HuH-7 (cell line): ENCODE measurements around the gene HAND1.

Source experiments
- DNase-seq: peaks from one replicate; pipeline ENCODE4 v3.0.0; 2011; ENCODE audit warnings: low spot score

HAND1 gene

DNA sequence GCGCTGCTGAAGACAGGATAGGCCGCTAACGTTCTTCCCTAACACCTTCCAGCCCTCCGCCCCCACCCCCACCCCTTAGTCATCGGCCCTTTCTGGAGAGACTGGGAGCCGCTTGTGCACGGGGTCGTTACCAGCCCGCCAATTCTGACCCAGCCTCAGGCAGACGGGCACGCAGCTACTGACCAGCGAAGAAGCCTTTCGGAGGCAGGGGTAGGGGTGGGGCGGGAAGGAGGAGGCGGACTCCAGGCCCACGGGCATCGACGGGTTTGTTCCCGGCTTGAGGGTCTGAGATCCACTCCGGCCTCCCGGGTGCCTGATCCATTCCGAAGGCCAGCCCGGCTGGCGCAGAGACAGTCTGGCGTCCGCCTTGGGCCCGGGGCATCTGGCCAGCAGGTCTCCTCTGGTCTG, 729 bp upstream of the HAND1 start:
- DNase-seq, result no peak

DNA sequence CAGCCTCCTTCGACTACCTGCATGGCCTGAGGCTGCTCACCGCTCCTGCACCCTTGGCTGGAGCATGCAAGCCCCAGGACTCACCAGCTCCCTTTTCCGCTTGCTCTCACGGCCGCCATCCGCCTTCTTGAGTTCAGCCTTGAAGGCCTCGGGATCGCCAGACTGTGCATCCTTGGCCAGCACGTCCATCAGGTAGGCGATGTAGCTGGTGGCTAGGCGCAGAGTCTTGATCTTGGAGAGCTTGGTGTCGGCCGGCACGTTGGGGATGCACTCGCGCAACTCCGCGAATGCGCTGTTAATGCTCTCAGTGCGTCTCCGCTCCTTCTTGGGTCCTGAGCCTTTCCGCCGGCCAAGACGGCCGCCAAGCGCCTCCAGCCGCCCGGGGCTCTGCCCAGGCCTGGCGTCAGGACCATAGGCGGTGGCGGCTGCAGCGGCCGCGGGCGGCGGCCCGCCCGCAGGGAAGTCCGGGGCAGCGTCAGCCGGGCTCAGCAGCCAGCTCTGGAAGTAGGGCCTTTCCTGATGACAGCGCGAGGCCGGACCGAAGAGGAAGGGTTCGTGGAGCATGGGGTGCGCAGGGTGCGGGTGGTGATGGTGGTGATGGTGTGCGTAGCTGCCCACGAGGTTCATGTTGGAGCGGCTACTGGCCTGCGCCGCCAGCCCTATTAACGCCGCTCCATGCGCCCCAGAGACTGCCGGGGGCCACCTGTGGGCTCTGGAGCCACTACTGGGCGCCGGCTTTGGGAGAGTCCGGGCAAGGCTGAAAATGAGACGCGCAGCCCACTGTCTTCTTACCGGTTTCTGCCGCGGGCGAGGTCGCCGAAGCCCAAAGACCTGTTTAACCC, 424 bp downstream of the HAND1 start:
- no peak for DNase-seq

DNA sequence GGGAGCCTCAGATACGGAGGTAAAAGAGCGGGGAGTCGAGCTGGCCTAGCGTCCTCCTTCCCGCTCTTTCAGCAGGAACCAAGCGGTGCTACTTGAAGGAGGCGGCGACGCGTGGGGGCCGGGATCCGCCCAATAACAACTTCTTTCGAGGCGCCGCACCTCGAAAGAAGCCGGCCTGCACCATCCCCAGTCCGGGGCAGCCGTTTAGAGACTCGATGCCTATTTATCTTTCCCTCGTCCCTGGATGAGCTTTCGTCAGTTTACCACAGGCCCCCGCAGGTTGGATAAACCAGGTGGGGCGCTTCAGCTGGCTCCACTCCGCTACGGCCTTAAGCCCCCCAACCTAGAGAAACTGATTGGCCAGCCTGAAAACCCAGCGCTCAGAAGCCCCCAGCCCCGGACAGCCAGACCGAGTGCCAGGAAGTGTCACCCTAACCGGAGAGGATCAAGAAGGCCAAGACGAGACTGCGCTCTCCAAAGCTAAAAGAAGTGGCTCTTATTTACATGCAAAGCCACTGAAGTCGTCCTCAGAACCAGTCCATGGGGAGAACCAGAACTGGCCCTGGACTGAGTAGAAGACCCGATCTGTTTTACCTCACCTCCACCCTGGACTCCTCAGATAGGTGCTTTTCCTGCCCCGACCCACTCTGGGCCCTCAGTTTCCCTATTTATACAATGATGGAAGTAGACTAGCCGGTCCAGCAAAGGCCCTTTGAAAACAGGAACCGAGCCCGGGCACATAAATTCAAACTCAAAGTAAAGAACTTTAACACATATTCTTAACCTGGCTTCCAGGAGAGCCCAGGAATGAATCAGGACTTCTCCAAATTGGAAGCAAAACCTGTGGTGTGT, 1.4 kb downstream of the HAND1 start:
- no peak for DNase-seq

DNA sequence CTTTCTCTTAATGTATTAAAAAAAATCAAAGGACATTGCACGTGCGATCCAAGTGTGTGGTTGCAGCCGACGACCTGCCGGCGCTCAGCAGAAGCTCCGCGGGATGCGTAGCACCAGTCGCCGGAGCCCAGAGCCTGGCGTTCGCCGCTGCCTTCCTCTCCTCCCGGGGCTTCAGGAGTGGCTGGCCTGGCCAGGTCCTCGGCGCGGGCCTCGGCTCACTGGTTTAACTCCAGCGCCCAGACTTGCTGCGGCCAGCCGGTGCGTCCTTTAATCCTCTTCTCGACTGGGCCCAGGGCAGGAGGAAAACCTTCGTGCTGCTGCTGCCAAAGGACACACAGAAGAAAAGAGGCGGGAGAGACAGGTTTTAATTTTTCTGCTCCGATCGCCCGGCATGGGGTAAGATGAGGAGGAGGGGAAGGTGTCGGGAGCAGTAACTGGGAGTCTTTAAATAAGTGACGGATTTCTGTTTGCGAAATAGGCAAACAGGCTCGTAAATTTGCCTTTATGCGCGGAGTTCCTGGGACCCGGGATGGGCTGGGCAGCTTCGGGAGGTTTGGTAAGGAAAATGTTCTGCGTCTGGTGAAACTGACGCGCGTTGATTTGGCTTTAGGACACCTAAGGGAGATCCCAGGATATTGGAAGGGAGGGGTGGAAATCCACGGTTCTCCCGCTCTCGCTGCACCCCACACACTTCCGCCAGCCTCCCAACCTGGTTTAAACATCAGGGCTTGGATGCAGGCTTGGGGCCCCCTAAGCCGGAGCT, 2.3 kb downstream of the HAND1 start:
- peak; percentile 85 for DNase-seq

DNA sequence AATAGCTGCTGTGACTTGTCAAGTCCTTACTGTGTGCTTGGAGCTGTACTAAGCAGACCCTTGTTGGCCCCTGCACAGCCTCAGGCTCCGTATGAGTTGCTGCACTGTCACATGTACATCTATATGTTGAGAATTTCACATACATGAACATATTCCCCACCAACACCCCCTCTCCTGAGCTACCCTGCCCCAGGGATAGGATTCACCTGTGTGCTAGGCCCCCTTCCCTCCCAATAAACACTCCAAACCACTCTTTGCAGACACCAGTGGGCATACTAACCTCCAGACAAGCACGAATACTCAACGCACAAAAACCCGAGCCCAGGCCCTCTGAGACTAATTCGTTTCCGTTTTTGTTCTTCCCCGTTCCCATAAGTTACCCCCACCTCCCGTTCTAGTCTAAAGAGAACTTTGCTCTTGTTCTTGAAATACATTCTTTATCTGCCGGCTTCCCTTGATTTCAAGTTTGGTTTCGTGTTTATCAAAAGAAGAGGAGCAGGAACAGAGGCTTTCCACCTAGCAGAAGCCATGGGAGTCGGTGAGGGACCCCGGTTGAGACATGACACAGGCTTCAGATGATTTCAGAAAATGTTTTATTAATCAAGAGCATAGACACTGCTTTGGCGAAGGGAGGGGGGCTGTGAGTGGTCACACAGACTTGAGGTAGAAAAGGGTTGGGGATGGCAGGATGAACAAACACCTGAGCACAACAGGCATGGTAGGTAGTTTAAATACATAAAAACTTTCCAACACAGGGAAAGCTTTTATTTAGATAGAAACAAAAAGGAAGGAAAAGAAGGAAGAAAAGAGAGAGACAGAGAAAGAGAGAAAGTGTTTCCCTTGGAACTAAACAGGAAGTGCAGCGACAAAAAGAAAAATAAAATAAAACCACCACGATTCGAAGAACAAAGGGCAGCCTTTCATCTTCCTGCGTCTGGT, 3.4 kb downstream of the HAND1 start:
- no peak for DNase-seq

DNA sequence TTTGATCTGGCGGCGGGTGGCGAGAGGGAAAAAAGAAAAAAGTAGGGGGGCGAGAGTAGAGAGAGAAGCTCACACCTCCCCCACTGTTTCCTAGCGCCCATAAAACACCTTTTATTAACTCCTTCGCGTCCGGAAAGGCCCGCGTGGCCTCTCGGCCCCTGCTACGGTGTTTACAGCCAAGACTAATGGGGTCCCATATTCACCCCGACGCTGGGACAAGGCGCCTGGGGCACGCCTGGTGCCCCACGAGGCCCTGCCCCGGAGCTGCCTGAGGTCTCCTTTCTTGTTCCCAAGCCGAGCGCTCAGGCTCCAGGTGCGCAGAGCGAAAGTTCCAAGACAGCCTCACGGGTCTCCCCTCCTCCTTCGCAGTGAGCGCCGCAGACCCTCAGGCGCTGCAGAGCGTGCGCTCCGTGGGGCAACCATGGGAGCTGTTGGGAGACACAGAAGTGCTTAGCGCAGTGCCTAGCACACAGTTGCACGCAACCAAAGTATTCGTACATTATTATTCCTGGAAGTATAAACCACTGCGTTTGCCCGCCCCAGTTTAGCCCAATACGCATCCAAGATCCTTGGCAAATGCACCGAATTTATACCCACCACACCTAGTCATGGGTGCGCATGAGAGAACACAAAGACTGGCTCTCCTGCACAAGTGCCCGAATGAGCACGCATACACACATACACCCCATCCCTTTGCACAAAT, 4.3 kb downstream of the HAND1 start:
- no peak for DNase-seq

DNA sequence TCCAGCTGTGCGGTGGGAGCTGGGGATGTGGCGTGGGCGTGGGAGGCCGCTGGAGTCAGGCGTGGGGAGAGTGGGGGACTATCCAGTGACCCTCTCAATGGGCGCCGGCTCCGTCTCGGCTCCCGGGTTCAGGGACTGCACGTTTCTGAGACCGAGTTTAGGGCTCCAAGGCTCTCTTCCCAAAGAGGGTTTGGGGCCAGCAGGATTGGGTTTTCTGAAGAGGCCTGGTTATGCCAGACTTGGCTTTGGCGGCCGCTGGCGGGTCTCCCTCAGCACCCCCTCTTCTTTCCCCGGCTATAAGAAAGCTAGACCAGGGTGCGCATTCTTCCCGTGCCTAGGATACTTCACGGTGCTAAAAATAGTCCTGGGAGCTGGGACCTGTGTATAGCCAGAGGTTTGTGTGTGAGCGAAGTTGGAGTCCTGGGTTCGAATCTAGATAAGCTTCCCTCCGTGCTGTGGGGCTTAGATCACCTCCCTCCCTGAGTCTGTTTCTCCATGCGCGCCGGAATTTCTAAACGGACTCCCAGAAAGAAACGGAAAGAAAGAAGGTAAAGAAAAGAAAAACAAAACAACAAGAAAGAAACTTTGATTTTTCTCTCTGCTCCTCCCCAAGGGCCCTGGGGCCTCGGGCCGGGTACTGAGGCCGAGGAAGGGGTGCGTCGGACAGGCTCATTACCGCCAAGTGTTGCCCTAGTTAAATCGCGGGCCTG, 5.0 kb downstream of the HAND1 start:
- no peak for DNase-seq

DNA sequence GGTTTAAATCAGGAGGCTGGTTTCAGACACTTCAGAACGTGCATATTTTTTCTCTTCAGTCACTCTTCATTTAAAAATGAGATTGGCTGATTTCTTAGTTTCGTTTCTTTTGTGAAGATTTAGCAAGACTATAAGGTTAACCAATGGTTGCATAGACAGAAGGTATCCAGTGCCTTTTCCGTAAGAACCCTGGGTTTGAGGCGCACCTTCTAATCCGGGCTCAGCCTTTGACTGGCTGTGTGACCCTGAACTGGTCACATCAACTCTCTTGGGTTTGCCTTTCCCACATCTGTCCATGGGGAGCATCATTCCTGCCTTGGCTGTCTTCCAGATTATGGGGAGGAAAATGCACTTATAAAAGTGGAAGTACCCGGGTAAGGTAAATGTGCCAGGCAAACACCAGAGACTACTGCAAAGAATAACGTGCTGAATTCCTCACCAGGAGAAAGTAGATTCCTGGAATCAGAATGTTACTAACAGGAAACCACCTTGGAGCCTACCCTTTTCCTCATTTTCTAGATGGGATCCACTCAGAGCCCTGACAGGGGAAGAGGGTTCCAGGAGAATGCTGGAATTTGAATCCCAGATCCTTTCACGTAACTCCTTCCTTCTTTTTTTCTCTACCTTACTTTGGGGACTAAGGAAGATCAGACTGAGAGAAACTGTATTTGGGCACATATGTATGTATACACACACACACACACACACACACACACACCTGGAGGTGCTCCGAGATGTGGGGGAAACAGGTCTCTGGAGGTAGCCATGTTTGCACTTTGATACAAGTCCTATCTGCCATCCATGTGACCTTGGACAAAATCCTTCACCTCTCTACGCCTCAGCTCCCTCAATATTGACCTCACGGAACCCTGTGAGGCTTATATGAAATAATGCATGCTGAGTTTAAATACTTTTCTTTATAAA, 6.8 kb downstream of the HAND1 start:
- no peak for DNase-seq

DNA sequence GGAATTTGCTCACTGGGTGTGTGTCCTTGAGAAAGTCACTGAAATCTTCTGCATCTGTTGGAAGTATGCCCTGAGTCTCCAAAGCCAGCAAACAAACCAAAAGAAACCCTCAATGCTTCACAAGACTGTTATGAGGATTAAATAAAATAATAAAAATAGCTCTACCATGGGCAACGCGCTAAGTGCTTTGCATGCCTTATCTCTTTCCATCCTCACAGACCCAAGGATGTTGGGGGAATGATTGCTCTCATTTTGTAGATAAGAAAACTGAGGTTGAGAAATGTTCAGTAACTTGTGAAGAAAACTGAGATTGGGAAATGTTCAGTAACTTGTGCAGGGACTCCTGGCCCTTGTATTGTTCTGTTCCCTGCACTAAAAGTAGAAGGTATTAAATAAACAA, 7.9 kb downstream of the HAND1 start:
- no peak for DNase-seq

DNA sequence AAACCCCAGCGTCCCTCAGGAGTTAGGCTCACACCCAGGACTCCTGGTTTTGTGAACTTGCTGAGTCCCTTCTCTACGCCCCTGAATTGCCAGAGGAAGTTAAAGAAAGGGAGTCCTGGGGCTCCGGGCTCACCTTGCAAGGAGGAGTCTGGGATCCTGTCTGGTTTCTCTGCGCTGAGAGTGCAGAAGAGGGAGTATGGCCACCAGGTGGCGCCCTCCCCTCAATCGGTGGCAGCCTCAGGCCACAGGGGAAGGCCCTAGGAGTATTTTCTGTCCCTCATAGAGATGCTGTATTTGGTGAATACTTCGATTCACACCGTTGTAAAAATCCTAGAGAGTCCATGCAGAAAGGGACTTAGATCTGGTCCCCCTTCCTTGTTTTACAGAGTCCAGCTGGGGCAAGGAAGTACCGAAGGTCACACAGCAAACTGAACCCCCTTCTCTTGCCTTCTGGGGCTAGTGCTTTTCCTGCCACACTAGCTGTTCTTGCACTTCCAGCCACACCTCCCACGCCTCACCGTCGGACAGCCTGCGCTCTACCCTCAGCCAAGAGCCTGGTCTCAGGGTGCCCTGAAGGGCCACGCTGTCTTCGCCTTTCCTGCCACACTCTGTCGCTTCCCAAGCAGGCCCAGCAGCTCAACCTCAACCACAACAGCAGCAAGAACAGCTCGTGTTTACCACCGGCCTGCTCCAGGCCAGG, 10.2 kb downstream of the HAND1 start:
- peak; percentile 98 for DNase-seq

DNA sequence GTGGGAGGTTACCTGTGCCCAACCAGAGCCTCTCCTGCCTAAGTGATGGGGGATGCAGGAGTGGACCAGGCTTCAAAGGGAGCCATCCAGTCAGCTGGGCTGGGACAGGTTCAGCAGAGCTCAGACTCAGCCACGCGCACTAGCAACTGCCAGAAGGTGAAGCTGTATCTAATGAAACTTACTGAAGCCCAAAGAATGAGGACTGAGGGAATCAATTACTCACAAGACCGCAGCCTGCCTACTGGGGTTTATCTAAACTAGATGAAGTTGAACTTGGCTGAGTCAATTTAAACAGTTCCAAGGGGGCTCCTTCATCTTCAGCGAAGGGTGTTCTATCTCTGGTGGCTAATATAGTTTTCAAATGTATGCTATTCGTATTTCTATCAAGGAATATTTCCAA, 11.4 kb downstream of the HAND1 start:
- no peak for DNase-seq

DNA sequence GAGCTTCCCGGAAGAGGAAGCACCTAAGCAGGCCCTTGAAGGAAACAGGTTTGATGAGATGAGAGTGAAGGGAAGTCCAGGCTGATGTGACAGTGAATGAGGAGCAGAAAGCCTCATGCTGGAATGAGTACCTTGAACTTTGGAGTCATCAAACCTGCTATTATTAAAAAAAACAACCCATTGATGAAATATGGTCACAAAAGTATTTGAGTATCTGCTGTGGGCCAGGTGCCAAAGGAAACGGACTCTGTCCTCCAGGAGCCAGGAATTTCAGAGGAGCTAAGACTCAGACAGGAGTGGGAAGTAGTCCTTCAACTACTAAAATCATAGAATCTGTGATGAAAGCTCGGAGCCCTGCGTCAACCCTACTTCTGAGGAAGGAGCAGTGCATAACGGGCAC, 11.9 kb downstream of the HAND1 start:
- no peak for DNase-seq

DNA sequence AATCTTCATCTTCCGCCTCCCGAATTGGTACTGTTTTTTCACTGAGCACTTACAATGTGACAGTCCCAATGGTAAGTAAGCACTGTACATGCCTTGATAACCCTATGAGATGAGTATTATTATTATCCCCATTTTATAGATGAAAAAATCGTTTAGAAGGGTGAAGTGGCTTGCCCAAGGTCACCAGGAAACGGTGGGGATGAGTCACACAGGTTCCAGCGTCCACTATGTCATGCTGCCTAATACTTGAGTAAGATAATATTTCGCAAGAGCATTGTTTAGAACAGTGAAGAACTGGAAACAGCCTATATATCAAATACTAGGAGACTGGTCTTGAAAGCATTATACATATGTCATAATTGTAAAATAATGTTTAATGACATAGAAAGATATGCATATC, 12.9 kb downstream of the HAND1 start:
- no peak for DNase-seq

DNA sequence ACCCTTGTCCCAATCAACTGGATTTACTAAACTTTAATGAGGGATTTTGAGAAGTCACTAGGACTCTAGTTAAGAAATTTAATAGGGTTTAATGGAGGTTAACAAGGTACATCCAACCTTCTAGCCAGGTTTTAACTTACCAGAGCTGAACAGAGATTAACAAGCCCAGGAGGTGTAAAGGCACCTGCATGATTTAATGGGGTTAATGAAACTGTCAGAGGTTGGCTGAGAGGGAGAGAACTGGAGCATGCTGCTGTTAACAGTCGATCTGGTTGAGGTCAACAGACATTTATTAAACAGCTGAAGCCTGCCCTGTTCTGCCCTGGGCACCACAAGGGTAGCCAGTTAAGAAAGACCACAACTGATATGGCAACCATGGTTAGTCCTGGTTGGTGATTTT, 13.6 kb downstream of the HAND1 start:
- no peak for DNase-seq

DNA sequence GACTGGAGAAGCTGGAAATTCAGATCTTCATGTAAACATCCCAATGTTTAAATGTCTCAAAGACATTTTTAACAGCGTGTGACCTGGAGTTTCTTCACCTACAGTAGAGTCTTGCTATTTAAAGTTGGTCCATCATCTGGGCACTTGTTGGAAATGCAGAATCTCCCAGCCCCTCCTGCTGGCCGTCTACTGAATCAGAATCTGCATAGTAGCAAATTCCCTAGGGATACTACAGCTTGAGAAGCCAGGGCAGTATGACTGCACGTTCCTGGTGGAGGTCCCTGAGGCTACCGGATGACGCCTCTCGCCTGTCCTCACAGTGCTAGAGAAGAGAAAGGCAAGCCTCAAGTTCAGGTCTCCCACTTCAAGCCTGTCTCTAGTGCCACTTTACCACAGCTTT, 16.5 kb downstream of the HAND1 start:
- no peak for DNase-seq

DNA sequence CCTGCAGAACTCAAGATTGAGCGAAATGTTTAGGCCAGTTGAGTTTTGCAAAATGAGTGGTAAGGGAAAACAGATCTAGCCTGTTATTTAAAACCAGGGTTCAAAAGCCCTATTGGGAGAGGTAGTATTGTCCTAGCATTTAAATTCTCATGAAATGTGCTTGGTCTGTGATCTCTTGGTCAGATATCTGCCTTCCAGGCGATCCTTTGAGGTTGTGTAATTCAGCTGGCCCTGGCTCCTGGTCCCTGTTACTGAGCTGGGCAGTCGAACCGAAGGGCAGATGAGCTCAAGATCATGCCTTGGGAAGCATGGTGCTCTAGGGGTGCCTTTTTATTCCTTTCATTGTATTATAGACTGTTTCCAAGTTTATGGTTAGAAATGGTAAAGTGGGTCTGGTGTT, 17.9 kb downstream of the HAND1 start:
- no peak for DNase-seq

DNA sequence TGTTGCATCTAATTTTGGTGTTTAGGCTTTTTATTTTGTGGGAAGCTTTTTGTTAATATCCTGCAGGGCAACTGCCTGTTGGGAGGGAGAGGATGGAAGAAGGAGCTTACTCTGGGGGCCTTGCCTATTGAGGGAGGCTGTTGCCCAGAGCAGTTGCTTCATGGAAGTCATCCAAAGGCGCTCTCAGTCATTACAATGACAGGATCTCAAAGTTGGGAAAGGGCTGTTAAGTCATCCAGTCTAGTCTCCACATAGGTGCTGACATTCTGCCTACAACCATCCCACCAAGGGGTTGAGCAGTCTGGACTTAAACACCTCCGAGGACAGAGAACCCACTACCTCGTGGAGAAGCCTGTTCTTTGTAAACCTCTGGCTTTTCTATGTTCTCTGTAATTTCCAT, 19.0 kb downstream of the HAND1 start:
- DNase-seq, result no peak

DNA sequence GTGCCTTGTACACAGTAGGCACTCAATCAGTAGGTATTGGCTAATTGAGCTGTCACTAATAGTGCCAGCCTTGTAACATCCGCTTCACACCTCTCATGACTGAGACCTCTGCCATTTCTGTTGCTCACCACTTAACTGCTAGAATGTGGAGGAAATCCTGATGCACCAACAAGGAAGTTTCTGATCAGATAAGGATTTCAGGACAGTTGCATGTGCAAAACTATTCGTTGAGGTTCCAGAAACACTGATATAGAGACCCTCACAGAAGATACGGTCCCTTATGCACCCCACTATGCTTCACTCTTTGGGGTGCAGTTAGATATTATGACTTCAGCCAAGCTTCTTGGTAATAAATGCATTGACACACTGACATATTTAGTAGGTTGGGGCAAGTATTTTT, 21.5 kb downstream of the HAND1 start:
- no peak for DNase-seq

DNA sequence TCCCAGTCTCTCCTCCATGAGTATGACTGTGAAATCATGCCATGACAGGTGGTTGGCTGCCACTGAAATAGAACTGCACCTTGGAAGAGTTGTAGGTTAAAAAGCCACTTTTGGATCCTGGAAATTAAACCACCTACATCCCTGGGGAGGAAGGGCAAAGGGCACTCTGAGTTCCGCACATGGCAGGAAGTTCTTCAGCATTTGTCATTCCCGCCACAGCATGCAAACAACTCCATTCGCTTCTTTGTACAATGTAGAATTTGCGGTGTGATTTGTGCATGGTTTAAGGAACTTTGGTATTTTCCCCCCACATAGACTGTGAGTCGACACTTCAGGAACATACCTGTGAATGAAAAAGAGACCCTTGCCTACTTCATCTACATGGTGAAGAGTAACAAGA, 22.4 kb downstream of the HAND1 start:
- DNase-seq, result no peak
